Measurements from ENCODE around the gene CDPF1. TPM values are rescaled to one million over a fixed set of nuclear protein-coding genes. Genes with fewer than 3 reads are reported as not detected.

The CDPF1 gene
- total RNA-seq, 1 donor from 2014 or later, result 11.1 TPM

GRCh38 chr22:46280999-46281623 lies 31.0 kb upstream of the CDPF1 start:
- no peak for TF ChIP-seq CTCF (conservative IDR thresholded peaks at IDR 0.05)
- H3K36me3 Mint-ChIP-seq (ENCODE audit: low read depth), result peaks cover 10% of the 10 kb centered on the region
- H3K9me3 Mint-ChIP-seq, result no peaks in the 10 kb centered on the region
- no peak overlapping the region for H3K4me3 Mint-ChIP-seq
- no peaks in the 10 kb centered on the region for H3K4me1 Mint-ChIP-seq
- no peak for DNase-seq (ENCODE audit: low read depth, low spot score)
- H3K27ac Mint-ChIP-seq (ENCODE audit: unreplicated experiment), result no peak overlapping the region
- H3K27me3 Mint-ChIP-seq (ENCODE audit: low read depth), result no peaks in the 10 kb centered on the region

DNA sequence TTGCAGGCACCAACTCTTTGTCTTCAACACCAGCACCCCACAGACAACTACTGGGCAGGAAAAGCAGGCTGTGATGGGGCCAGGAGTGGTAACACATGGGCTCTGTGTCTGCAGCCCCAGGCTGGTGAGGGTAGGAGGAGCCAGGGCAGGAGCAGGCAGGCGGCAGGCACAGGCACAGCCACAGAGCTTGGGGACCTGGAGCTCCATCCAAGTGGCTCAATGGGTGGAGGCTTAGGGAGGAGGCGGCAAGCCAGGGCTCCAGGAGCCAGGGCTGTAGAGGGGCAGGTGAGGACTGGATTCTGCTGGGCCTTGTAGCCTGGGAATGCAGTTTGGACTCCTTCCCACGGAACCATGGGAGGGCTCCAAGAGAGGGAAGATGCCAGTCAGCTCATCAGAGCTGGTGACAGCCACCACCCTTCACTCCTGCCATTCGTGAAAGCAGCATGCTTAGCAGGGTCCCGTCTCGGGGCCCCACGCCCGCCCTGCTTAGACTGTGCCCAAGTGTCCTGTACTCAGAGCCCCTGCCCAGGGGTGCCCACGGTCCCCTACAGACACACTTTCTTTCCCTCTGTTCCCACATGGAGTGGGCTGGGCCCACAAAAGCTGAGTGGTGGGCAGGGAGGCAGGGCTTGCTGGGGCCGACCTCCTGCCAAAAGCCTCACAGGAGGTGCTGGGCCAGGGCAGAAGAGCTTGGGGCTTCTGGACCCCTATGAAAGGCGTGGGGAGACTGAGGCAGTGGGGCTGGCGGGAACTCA lies 30.1 kb upstream of the CDPF1 start:
- no peak for TF ChIP-seq CTCF (conservative IDR thresholded peaks at IDR 0.05)
- Mint-ChIP-seq H3K36me3 (ENCODE audit: low read depth) (peaks cover 19% of the 10 kb centered on the region), H3K27ac (ENCODE audit: unreplicated experiment) (no peak overlapping the region), H3K27me3 (ENCODE audit: low read depth) (no peaks in the 10 kb centered on the region), H3K9me3 (no peaks in the 10 kb centered on the region), H3K4me3 (no peak overlapping the region), H3K4me1 (no peaks in the 10 kb centered on the region)
- DNase-seq (ENCODE audit: low read depth, low spot score), result no peak

DNA sequence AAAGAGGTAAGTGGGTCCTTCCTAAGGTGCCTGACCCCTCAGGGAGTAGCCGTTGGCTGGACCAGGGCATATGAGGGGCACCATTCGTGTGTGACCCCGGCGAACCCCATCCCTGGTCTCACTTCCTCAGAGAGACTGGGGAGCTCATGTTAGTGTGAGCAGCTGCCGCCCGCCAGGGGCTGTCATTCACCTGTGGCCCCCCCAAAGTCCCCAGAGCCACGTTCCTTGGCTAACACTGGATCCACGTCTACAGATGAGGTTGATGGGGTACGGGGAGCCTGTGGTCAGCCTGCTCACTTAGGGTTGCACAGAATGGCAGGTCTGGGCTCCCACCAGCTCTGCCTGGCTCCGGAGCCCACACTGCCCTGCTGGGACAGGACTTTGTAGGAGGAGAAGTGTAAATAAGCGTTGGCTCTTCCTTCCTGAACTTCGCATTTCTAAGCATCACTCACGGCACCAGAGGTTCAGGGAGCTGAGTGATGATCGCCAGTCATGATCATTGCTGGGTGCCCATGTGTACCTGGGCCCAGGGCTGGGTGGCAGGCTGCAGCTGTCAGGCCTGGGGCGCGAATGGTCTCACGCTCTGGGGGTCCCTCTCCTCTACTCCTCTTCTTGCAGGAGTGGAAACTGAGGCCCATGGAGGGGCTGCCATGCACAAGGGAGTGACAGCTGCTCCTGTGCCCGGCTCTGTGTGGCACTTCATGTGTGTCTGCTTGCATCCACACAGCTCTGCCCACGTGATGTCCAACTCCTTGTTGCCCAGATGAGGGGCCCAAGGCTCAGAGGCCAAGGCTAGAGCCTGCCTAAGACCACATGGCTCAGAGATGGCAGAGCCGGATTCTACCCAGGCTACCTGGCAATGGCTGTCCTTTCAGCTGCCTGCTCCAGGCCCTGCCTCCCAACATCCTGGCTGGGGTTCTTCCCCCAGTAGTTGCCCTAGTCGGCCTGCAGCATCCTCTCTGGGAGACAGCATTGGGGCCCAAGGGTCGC lies 28.9 kb upstream of the CDPF1 start:
- H3K36me3 Mint-ChIP-seq (ENCODE audit: low read depth), result peaks cover 19% of the 10 kb centered on the region

GRCh38 chr22:46276563-46276962 lies 26.5 kb upstream of the CDPF1 start:
- Mint-ChIP-seq H3K9me3 (no peaks in the 10 kb centered on the region), H3K36me3 (ENCODE audit: low read depth) (peaks cover 15% of the 10 kb centered on the region), H3K4me1 (no peaks in the 10 kb centered on the region), H3K4me3 (no peak overlapping the region), H3K27me3 (ENCODE audit: low read depth) (no peaks in the 10 kb centered on the region), H3K27ac (ENCODE audit: unreplicated experiment) (no peak overlapping the region)
- TF ChIP-seq CTCF (conservative IDR thresholded peaks at IDR 0.05), result no peak
- DNase-seq (ENCODE audit: low read depth, low spot score), result no peak

More for the DNA sequence above, 28.9 kb upstream of the CDPF1 start:
- no peaks in the 10 kb centered on the region for H3K4me1 Mint-ChIP-seq
- no peaks in the 10 kb centered on the region for H3K27me3 Mint-ChIP-seq (ENCODE audit: low read depth)
- no peak overlapping the region for H3K4me3 Mint-ChIP-seq
- no peaks in the 10 kb centered on the region for H3K9me3 Mint-ChIP-seq
- DNase-seq (ENCODE audit: low read depth, low spot score), result no peak
- TF ChIP-seq CTCF (conservative IDR thresholded peaks at IDR 0.05), result no peak
- H3K27ac Mint-ChIP-seq (ENCODE audit: unreplicated experiment), result no peak overlapping the region

- H3K36me3 Mint-ChIP-seq (ENCODE audit: low read depth), result peaks cover 13% of the 10 kb centered on the region
- no peaks in the 10 kb centered on the region for H3K9me3 Mint-ChIP-seq
Measured at GRCh38 chr22:46275455-46276122, 25.5 kb upstream of the CDPF1 start.

More at GRCh38 chr22:46275455-46276122, 25.5 kb upstream of the CDPF1 start:
- no peak overlapping the region for H3K4me3 Mint-ChIP-seq
- H3K4me1 Mint-ChIP-seq, result no peaks in the 10 kb centered on the region
- no peak for TF ChIP-seq CTCF (conservative IDR thresholded peaks at IDR 0.05)
- no peaks in the 10 kb centered on the region for H3K27me3 Mint-ChIP-seq (ENCODE audit: low read depth)
- H3K27ac Mint-ChIP-seq (ENCODE audit: unreplicated experiment), result no peak overlapping the region
- no peak for DNase-seq (ENCODE audit: low read depth, low spot score)
